ENCODE results near the gene SERTAD1.
"Not testable (repeated sequence)": the region's sequence is repeated elsewhere in the genome, so short reads cannot be mapped to it uniquely, and the experiment has no call there.

Gene SERTAD1

DNA sequence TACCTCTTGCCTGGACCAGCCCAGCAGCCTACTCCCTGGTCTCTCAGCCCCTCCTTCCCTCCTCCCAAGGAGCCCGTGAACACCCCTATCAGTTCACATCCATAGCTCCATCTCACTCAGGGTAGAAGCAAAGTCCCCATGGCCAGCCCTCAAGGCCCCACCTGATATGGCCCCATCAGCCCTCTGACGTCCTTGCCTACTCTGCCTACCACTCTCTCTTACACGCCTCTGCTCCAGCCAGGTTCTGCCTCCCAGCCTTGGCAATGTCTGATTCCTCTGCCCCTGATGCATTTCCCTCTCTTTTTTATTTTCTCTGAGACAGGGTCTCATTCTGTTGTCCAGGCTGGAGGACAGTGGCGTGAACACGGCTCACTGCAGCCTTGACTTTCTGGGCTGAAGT is 26.2 kb upstream of the SERTAD1 start:
- no peak for DNase-seq (ENCODE audit: low read depth in 1 of 2, low spot score in 1 of 2)

DNA sequence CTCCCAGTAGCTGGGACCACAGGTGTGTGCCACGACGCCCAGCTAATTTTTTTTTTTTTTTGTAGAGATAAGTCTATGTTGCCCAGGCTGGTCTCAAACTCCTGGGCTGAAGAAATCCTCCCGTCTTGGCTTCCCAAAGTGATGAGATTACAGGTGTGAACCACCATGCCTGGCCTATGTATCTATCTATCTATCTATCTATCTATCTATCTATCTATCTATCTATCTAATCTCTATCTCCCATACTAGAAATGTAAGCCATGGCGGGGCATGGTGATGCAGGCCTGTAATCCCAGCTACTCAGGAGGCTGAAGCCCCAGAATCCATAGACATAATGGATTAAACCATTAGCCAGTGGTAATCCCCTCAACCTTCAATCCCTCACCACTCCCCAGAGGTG is 24.9 kb upstream of the SERTAD1 start:
- no peak for DNase-seq (ENCODE audit: low read depth in 1 of 2, low spot score in 1 of 2)

DNA sequence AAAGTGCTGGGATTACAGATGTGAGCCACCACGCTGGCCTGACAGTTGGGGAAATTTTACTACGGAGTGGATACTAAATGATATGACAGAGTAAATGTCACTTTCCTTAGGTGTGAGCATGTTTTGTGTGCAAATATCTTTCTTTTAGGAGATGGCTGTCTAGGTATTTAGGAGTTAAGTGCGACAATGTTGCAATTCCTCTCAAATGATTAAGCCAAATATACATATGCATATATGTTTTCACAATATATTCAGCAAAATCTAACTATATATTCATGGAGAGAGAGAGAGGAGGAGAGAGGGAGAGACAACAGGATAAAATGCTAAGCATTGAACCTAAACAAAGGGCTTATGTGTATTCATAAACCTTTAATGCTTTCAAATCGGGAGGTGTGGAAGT is 23.7 kb upstream of the SERTAD1 start:
- no peak for DNase-seq (ENCODE audit: low read depth in 1 of 2, low spot score in 1 of 2)

DNA sequence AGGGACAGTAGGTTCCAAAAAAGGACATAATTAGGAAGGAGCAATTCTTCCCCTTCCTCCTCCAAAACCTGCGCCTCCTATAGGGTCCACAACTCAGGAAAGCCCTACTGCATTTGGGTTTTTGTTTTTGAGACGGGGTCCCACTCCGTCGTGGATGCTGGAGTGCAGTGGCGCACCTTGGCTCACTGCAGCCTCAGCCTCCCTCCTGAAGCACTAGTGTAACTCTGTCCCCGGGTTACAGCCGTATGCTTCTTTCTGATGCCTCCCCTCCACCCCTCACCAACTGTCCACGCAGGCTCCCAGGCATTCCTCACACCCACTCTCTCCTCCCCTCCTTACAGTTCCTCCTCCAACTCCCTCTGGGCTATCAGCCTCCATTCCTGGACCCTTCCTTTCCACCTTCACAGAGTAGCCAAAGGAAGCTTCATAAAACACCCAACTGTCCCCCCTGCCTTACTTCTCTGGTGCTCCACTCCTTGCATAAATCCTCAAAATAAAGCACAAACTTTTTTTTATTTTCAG is 20.5 kb upstream of the SERTAD1 start:
- no peak for DNase-seq (ENCODE audit: low read depth in 1 of 2, low spot score in 1 of 2)

DNA sequence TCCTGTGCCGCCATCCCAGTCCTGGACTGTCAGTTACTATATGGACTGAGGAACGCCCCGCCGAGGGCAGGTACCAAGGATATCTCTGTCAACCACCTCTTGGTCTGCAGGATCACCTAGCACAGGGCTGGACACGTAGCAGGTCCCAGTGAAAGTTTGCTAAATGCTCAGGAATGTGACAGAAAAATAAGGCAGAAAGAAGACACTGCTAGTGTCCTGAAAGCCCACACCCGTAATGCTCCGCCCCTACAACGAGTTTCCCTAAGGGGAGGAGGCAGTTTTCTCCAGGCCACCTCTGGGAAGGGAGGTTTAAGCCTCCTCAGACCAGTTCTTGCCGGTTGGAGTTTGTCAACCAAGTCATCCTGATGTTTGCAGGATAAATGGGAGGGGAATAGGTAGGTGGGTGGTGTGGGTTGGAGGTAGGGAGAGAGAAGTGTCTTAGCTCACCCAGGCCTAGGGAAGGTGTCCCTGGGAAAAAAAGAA is 20.0 kb upstream of the SERTAD1 start:
- DNase-seq (ENCODE audit: low read depth in 1 of 2, low spot score in 1 of 2): no peak

DNA sequence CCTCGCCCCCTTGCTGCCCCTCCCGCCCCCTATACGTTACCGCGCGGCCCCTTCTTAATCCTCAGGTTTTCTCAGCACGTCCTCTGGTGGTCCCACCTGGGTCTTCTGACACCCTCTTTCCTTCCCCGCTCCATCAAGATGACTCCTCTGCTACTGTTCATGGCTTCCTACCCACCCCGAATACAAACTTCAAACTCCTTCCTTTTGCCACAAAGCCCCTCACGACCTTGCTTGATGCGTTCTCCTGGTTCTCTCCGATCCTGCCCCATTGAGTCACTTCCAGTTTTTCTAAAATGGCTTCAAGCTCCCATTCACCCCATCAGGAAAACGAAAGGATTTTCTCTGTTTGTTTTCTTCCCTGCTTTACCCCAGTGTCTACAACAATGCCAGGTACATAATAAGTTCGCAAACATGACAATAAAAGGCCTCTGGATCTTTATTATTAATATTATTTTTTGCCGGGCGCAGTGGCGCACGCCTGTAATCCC is 19.1 kb upstream of the SERTAD1 start:
- no peak for DNase-seq (ENCODE audit: low read depth in 1 of 2, low spot score in 1 of 2)

DNA sequence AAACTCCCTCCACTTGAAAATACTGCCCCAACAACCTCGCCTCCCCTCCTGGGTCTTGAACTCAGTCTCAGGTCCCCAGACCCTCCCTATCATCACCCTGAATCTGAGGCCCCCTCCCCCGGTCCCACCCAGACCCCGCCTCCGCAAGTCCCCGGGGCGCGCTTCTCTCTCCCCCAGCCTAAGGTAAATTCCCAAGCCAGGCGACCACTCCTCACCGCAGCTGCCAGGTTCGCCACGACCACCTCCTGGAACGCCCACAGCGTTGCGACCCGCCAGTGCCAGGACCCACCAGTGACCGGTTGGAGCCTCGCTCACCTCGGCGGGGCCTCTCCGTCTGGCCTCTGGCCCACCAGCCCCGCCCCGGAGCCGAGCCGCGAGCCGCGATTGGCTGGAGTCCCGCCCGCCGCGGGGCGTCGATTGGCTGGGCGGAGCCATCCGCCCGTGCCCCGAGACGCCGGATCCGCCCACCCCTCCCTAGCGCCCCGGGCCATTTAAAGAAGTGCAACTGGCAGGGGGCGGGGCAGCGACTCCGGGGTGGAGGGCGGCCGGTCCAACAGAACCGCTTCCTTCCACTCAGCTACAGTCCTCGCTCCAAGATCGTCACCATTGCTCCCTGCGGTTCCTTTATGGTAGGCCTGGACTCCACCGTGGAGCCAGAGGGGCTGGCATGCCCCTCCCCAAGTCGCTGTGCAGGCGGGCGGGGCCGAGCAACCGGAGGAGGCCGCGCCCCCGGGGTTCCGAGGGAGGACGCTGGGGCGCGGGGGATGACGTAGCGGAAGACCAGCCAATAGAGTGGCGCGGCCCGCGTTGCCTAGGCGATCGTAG is 18.4 kb upstream of the SERTAD1 start, which contains the start of gene SERTAD3:
Gene SERTAD3, minus strand, starts transcription at position 336 of the 825 bp plus-strand sequence. CDS start 2,255 bp downstream, outside the sequence.
- DNase-seq (ENCODE audit: low read depth in 1 of 2, low spot score in 1 of 2): peak; percentile 93 to 95

DNA sequence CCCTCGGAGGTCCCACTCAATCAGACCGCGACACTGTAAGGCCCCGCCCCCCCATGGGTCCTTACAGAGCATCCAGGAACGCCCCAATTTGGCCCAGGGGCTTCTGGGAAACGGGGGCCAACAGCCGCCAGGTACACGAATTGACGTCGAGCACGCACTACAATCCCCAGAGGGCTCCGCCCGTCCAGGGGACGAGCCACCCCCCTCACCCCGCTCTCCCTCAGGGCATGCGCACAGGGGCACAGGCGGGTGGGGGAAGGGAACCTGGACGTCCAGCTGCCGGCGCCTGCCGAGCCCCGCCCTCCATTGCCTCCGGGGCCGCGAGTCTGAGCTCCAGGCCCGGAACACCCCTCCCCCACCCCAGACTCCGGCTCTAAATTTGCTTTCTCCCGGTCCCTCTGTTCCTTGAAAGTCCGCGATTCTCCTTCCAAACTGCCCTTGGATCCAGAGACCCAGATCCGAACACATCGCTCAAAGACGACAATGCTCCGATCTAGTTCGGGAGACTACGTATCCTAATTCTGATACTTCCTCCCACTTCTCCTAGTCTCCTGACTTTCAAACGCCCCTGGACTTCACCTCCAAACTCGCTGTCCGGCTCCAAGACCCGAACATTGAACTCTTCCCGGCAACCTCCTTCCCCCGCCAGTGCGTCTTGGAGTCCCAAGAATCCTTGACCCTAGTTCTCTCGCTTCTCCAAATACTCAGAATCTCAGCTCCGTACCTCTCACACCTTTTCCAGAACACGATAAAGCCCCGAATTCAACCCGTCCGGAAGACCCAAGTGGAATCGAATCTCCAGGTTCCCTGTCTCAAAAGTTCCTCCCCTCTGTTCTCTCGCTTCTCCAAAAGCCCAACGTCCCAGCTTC is 17.6 kb upstream of the SERTAD1 start:
- DNase-seq (ENCODE audit: low read depth in 1 of 2, low spot score in 1 of 2): peak; percentile 94 to 99

DNA sequence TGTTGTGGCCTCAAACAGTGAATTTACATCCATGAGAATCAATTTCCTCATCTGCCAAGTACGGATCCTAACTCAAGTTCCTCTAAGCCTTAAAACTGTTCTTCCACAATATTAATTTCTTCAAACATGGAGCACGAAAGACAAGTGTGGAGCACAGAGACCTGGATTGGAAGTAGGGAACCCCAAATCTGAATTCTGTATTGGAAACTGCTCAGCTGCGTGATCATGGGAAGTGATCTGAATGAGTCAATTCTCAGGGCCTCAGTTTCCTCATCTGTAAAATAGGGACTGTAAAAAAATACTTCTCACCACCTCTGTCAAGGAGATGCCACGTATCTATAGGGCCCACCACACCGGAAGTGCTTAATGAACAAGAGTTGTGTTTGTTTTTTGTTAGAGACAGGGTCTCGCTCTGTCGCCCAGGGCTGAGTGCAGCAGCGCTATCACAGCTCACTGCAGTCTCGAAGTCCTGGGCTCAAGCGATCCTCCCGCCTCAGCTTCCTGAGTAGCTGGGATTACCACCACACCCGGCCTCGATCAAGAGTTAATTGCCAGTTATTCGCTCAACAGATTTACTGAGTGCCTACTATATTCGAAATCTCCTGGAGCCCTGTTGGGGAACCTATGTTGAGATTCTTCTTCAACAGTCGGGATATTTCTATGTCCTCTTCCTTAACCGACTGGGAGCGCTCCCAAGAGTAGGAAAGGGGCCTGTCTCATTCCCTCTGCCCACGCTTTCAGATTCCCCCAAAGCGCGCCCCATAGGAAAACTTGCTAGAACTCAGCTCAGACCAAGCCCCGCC is 16.7 kb upstream of the SERTAD1 start:
- no peak for DNase-seq (ENCODE audit: low read depth in 1 of 2, low spot score in 1 of 2)

DNA sequence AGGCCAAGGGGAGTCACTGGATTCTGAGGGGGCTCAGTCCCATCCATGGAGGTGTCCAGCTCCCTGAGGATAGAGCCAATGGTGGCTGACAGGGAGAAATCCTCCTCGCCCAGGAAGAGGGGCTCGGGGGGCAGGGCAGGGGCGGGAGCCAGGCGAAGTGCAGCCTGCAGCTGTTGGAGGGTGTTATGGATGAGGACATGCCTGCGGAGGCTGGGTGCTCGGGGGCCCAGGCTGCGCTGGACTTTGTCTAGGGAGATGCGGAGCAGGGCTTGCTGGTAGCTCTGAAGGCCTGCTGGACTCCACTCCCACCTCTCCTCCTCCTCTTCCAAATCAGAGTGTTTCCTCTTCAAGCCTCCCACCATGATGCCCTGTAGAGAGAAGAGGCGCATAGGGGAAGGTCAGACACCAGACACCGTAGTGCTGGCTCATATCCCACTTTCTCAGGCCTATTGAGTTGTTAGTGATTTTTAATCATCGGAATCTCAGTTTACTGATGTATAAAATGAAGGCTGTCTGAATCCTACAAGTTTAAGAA is 16.0 kb upstream of the SERTAD1 start:
- DNase-seq (ENCODE audit: low read depth in 1 of 2, low spot score in 1 of 2): no peak

DNA sequence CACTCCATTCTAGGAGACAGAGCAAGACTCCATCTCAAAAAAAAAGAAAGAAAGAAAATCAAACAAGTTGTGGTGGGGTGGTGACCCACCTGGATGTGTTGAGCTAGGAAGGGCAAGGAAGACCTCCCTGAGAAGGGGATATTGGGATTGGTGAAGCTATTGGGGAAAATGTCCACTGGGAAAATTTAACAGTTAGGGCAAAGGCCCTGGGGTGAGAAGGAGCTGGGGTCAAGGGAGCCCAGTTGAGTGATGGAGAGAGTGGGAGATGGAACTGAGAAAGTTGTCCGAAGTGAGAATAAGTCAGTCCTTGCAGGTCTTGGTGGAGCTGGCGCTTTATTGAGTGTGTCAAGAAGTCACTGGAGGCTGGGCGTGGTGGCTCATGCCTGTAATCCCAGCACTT is 12.5 kb upstream of the SERTAD1 start:
- DNase-seq (ENCODE audit: low read depth in 1 of 2, low spot score in 1 of 2): no peak

DNA sequence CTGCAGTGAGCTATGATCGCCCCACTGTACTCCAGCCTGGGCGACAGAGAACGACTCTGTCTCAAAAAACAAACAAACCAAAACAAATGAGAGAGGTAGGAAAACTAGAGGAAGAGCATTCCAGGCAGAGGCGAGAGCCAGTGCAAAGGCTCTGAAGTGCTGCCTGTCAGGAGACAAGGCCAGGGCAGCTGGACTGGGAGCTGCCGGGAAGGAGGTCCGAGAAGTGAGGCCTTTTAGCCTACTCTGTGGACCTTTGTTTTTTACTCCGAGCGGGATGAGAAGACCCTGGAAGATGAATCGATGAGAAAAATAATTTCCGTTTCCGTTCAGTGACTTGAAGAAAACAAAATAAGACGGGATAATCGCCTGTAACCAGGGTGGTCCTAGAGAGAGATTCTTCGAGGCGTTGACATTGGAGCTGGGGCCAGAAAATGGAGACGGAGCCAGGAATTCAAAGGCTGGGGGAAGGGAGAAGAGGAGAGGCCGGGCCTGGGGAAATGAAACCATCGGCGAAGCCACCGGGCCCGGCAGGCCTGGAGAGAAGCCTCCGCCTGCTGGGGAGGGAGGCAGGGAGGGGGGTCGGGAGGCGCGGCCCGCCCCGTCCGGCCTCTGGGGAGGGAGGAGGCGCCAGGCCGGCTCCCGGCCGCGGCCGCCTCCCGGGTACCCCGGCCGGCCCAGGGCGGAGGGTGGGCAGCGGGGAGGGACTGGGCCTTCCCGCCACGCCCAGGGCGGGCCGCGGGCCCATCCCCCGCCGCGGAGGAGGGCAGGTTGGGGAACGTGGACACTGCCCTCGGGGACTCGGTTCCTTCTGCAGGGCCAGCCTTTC is 7.8 kb upstream of the SERTAD1 start:
- peak in 1 of 2 donors; percentile 31 for DNase-seq (ENCODE audit: low read depth in 1 of 2, low spot score in 1 of 2)

DNA sequence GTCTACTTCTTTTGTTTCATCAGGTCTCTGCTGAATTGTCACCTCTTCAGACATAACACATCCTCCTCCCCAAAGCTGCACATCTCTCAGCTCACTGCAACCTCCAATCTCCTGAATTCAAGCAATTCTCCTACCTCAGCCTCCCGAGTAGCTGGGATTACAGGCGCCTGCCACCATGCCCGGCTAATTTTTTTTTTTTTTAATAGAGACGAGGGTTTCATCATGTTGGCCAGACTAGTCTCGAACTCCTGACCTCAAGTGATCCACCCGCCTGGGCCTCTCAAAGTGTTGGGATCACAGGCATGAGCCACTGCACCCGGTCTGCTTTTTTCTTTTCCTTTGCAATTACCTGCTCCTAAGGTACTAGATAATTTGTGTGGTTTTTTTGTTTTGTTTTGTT is 7.0 kb upstream of the SERTAD1 start:
- not testable (repeated sequence) for DNase-seq (ENCODE audit: low read depth in 1 of 2, low spot score in 1 of 2)

DNA sequence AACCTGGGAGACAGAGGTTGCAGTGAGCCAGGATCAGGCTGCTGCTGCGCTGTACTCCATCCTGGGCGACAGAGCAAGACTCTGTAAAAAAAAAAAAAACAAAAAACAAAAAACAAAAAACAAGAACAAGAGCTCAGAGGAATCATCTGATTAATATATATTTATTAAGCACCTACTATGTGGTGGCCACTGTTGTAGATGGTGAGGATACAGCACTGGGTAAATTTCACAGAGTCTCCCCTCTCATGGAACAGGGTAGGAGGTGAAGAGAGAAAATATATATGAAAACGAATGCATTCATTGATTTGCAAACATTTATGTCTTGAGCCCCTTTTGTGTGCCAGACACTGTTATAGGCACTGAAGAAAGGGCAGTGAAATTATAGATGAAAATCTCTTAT is 5.9 kb upstream of the SERTAD1 start:
- DNase-seq (ENCODE audit: low read depth in 1 of 2, low spot score in 1 of 2): no peak

DNA sequence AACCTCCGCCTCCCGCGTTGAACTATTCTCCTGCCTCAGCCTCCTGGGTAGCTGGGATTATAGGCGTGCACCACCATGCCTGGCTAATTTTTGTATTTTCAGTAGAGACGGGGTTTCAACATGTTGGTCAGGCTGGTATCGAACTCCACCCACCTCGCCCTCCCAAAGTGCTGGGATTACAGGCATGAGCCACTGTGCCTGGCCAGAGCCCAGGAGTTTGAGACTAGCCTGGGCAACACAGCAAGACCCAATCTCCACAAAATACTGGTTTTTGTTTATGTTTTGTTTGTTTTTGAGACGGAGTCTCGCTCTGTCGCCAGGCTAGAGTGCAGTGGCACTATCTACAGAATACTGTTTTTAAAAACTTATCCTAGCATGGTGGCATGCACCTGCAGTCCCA is 4.5 kb upstream of the SERTAD1 start:
- not testable (repeated sequence) for DNase-seq (ENCODE audit: low read depth in 1 of 2, low spot score in 1 of 2)

DNA sequence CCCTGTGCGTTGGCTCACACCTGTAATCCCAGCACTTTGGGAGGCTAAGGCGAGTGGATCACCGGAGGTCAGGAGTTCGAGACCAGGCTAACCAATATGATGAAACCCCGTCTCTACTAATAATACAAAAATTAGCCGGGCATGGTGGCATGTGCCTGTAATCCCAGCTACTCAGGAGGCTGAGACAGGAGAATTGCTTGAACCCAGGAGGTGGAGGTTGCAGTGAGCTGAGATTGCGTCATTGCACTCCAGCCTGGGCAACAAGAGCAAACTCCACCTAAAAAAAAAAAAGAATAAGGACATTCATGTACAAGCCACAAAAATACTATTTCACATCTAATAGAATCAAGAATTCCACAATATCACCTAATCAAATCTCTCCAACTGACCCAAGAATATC is 2.4 kb upstream of the SERTAD1 start:
- DNase-seq (ENCODE audit: low read depth in 1 of 2, low spot score in 1 of 2): not testable (repeated sequence)

DNA sequence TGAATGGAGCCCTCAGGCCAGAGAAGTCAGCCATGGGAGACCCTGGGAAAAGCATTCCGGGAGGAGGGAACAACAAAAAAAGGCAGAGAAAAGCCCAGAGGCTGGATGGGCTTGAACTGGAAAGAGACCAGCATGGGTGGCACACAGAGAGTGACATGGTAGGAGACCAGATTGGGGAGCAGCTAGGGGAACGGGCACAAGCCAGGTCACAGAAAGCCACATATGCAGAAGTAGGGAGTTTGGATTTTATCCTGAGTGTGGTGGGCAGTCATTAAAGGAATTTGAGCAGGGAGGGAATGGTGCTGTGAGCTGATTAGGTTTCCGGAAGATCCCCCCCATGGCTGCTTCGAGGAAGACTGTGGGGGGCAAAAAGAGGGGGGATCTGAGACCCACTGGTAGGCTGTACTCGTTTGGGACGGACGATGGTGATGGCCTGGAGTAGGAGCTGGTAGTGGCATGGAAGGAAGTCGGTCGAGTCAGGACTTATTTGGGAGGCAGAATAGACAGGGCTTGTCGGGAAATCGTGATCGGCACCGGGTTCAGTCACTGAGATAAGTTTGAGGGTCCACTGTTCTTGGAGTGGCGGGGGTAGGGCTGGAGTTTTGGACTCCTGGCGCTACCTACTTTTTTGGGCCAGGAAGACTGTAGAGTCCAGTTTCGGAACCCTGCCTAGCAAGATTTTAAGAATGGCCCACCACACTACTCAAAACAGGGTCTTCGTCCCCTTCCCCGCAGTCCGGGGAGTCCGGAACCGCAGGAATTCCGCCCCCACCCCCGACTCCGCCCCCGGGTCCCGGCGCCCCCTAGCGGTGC is 949 bp downstream of the SERTAD1 start:
- no peak for DNase-seq (ENCODE audit: low read depth in 1 of 2, low spot score in 1 of 2)

DNA sequence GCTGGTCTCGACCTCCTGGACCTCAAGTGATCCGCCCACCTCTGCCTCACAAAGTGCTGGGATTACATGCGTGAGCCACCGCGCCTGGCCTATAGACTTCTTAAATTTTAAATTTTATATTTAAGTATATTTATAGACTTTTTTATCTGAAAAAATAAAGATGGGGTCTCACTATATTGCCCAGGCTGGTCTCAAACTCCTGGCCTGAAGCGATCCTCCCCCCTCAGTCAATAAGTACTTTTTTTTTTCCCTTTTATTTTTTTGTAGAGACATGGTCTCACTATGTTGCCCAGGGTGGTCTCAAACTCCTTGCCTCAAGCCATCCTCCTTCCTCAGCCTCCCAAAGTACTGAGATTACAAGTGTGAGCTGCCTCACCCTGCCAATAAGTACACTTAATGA is 1.9 kb downstream of the SERTAD1 start:
- DNase-seq (ENCODE audit: low read depth in 1 of 2, low spot score in 1 of 2): no peak
